ENCODE measurements around the gene IQCM. TPM values are rescaled to one million over a fixed set of nuclear protein-coding genes. Genes with fewer than 3 reads are reported as not detected.

Gene IQCM
- polyA plus RNA-seq, 3 donors from 2014 or later: not detected

DNA sequence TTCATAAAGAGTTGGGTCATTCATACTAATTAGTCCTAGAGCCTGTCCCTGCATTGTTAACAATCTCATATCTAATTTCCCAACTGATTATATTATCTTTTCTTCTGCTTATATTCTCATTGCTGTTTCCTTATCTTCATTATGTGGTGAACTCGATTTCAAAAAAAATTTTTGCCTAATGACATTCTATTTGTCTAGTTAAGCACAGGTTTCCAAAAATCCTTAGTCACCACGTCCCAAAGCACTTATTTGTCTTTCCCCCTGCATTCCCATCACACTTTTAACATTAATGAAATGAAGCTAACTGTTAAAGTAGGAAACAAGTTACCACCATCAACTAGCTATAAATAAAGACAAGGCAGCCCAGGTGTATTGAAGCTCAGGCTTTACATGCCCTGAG, 131.1 kb downstream of the IQCM start:
- Mint-ChIP-seq H3K36me3 (no peaks in the 10 kb centered on the region), H3K9me3 (peaks cover 0 to 20% (median 12%) of the 10 kb centered on the region in 6 donors), H3K4me3 (no peak overlapping the region), H3K4me1 (no peaks in the 10 kb centered on the region), H3K27ac (no peak overlapping the region), H3K27me3 (ENCODE audit: low read depth in 3 of 3) (no peaks in the 10 kb centered on the region)
- no peak for DNase-seq

DNA sequence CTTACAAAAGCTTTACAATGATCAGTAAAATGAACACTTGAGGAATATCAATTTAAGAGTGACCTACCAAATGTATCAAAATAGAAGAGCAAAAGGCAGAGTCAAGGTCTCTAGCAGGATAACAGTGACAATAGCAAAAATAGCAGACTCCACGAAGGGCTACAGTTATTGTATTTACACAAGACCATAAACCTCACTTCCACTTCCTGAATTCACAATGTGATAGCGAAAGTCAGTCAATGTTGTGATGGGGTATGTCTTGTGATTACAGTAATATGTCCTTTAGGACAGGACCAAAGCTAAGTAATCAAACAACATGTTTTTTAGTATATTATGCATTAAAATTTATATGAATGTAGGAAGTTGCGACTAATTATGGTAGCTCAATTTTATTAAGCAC, 139.6 kb downstream of the IQCM start:
- Mint-ChIP-seq H3K36me3 (no peaks in the 10 kb centered on the region), H3K4me3 (no peak overlapping the region), H3K27ac (no peak overlapping the region), H3K27me3 (ENCODE audit: low read depth in 3 of 3) (peaks cover 0 to 4% (median 0%) of the 10 kb centered on the region in 3 donors), H3K4me1 (no peaks in the 10 kb centered on the region), H3K9me3 (peaks cover 13 to 35% (median 26%) of the 10 kb centered on the region in 6 donors)
- DNase-seq: no peak

DNA sequence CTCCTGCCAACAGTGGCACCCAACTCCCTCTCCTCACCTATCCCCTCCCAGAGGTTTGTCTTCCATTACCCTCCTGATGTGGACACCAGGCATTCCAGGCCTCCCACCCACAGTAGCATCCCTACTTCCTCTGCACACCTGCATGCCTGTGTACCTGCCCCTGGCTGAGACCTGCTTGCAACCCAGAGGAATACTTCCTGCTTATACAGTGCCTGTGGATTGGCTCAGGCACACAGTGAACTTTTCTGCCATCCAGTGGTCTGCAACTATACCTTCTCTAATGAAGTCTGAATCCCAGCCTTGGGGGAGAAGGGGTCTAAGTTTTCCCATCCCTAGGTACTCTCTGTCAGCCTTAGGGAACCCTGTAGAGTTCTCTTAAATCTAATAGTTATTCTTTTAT, 169.9 kb downstream of the IQCM start:
- no peak overlapping the region for H3K4me3 Mint-ChIP-seq
- peaks cover 0 to 1% (median 0%) of the 10 kb centered on the region in 3 donors for H3K27me3 Mint-ChIP-seq (ENCODE audit: low read depth in 3 of 3)
- DNase-seq: no peak
- H3K9me3 Mint-ChIP-seq: peaks cover 1 to 34% (median 13%) of the 10 kb centered on the region in 6 donors
- H3K36me3 Mint-ChIP-seq: no peaks in the 10 kb centered on the region
- H3K27ac Mint-ChIP-seq: no peak overlapping the region
- no peaks in the 10 kb centered on the region for H3K4me1 Mint-ChIP-seq

DNA sequence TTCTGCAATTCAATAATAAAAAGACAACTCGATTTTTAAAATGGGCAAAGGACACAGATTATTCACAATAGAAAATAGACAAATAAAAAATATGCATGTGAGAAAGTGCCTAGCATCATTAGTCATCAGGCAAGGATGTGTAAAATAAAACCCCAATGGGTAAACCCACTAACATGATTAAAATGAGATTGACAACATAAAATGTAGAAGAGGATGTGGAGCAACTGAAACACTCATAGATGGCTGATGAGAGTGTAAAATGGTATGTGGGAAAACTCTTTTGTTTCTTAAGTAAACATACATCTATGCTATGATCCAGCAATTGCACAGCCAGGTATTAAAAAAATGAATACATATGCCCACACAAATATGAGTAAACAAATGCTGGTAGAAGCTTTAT, 177.6 kb downstream of the IQCM start:
- Mint-ChIP-seq H3K4me3 (no peak overlapping the region), H3K27me3 (ENCODE audit: low read depth in 3 of 3) (peaks cover 0 to 2% (median 0%) of the 10 kb centered on the region in 3 donors), H3K27ac (no peak overlapping the region), H3K4me1 (no peaks in the 10 kb centered on the region), H3K36me3 (no peaks in the 10 kb centered on the region), H3K9me3 (peaks cover 8 to 29% (median 14%) of the 10 kb centered on the region in 6 donors)
- DNase-seq: no peak

DNA sequence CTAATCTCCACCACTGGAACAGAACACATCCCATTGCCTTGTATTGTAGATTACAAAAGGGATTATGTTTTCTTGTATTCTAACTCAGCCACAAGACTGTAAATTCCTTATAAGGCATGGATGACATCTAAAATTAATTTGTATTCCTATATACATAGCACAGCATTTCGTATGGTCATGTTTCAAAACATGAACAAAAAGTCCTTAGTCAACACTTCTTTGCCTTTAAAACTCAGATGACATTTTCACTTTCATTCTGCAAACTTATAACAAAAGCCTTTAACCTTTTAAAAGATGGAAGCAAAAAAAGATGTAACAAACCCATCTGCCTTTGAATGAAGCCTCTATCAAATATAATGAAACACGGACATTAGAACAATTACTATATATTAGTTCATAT, 181.3 kb downstream of the IQCM start:
- no peak overlapping the region for H3K27ac Mint-ChIP-seq
- peaks cover 0 to 2% (median 0%) of the 10 kb centered on the region in 3 donors for H3K27me3 Mint-ChIP-seq (ENCODE audit: low read depth in 3 of 3)
- peaks cover 8 to 26% (median 13%) of the 10 kb centered on the region in 6 donors for H3K9me3 Mint-ChIP-seq
- H3K4me3 Mint-ChIP-seq: no peak overlapping the region
- H3K36me3 Mint-ChIP-seq: no peaks in the 10 kb centered on the region
- DNase-seq: no peak
- no peaks in the 10 kb centered on the region for H3K4me1 Mint-ChIP-seq

DNA sequence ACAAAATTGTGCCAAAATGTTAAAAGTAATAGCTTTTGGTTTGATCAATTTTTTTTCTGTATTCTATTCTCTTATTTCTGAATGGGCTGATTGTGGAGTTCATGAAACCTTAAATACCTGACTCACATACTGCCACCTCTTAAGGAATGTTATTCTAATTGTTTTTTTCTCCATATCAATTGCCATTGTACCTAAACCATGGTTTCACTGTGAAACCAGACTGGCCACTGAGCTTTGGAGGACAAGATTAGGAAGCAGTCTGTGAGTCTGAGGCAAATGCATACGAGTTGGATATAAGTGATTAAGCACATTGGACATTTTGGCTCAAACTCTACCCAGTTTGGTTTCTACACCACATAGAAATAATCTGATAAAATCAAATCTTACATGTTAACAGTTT, 184.0 kb downstream of the IQCM start:
- Mint-ChIP-seq H3K4me1 (no peaks in the 10 kb centered on the region), H3K4me3 (no peak overlapping the region)

DNA sequence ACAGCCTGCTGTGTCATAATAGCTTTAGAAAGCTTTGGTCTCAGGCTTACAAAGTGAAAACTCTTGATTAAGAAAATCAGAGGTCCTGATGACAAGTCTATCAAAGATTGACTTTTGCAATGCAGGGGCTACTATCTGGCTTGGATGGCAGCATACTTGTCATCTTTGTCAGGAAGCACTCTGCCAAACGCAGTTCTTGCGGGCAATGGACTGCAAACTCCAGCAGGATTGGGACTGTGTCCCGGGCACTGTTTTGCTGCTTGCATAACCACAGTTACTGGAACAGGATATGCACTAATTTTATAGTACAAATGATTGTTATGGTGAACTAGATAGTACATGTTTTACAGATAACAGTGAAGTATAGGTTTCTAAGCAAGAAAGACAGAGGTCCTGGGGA, 185.6 kb downstream of the IQCM start:
- no peak overlapping the region for H3K27ac Mint-ChIP-seq
- no peak for DNase-seq
- H3K36me3 Mint-ChIP-seq: no peaks in the 10 kb centered on the region
- no peak overlapping the region for H3K4me3 Mint-ChIP-seq
- H3K4me1 Mint-ChIP-seq: no peaks in the 10 kb centered on the region
- H3K9me3 Mint-ChIP-seq: peaks cover 3 to 27% (median 8%) of the 10 kb centered on the region in 6 donors
- H3K27me3 Mint-ChIP-seq (ENCODE audit: low read depth in 3 of 3): no peaks in the 10 kb centered on the region

More for the DNA sequence above, 184.0 kb downstream of the IQCM start:
- H3K27me3 Mint-ChIP-seq (ENCODE audit: low read depth in 3 of 3): peaks cover 0 to 2% (median 0%) of the 10 kb centered on the region in 3 donors
- H3K36me3 Mint-ChIP-seq: no peaks in the 10 kb centered on the region
- no peak for DNase-seq
- no peak overlapping the region for H3K27ac Mint-ChIP-seq
- H3K9me3 Mint-ChIP-seq: peaks cover 7 to 28% (median 10%) of the 10 kb centered on the region in 6 donors

DNA sequence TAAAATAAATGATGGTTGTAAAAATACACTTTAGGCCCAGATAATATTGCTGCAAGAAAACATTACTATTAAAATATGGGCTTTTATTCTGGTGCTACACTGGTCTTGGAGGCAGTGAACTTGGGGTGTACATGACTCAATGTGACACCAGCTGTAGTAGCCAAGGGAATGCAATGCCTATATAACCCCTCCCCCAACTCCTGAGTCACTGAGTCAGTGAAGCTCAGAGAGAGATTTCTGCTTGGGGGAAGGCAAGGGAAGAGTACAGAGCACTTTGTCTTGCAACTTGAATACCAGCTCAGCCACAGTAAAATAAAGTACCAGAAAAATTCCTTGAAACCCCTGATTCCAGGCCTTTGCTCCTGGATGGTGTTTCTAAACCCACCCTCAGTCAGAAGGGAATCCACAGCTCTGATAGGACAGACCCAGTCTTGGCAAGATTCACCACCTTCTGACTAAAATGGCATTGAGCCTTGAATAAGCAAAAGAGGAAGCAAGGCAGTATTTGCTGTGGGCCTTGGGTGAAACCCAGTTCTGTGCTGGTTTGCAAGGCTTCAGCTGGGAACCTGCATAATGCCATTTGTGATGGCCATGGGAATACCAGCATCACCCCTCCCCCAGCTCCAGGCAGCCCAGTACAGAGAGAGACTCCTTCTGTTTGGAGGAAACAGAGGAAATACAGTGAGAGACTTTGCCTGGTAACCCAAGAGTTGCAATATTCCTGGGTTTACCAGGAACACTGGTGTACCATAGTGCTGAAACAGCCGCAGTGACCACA, 209.9 kb downstream of the IQCM start:
- Mint-ChIP-seq H3K36me3 (no peaks in the 10 kb centered on the region), H3K9me3 (peaks cover 9 to 31% (median 22%) of the 10 kb centered on the region in 6 donors), H3K27ac (no peak overlapping the region), H3K4me1 (no peaks in the 10 kb centered on the region), H3K27me3 (ENCODE audit: low read depth in 3 of 3) (peaks cover 0 to 2% (median 0%) of the 10 kb centered on the region in 3 donors), H3K4me3 (no peak overlapping the region)
- no peak for DNase-seq

DNA sequence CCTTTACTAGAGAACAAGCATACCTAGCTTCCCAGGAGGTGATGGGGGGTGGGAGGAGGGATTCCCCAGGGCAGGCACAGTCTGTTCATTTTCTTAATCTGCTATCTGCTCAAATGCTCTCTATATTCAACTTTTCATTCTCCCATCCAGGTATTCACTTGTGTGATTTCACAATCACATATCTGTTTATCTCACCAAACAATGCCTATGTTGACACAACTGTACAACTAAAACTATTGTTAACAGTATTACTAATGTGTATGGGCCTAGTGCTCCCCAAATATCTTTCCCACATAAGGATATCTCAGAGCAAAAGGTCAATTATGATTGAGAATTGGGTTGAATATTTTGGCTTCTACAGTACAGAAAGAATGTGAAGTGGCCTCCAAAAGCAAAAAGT, 210.8 kb downstream of the IQCM start:
- no peaks in the 10 kb centered on the region for H3K4me1 Mint-ChIP-seq
- no peak for DNase-seq
- peaks cover 7 to 27% (median 20%) of the 10 kb centered on the region in 6 donors for H3K9me3 Mint-ChIP-seq
- no peak overlapping the region for H3K4me3 Mint-ChIP-seq
- no peaks in the 10 kb centered on the region for H3K36me3 Mint-ChIP-seq
- peaks cover 0 to 2% (median 0%) of the 10 kb centered on the region in 3 donors for H3K27me3 Mint-ChIP-seq (ENCODE audit: low read depth in 3 of 3)
- no peak overlapping the region for H3K27ac Mint-ChIP-seq

DNA sequence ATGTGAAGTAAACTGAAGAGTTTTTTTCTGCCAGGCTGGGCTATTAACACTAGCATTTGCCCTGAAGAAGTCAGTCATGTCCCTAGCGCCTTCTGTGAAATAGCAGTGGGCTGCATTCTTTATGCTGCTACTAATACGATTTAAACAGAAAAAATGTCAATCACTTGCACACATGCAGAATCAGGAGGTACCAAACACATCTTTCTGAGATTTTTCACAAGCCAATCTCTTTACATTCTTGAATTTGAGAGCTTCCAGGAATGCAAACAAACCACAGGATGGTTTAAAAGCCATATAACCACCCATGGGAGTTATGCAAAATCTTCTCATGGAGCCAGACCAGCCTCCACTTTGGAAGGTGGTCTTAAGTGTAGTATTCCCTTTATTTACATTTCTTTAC, 220.1 kb downstream of the IQCM start:
- Mint-ChIP-seq H3K27me3 (ENCODE audit: low read depth in 3 of 3) (peaks cover 0 to 2% (median 0%) of the 10 kb centered on the region in 3 donors), H3K36me3 (no peaks in the 10 kb centered on the region), H3K9me3 (peaks cover 4 to 31% (median 25%) of the 10 kb centered on the region in 6 donors), H3K4me3 (no peak overlapping the region), H3K4me1 (no peaks in the 10 kb centered on the region), H3K27ac (no peak overlapping the region)
- DNase-seq: no peak

DNA sequence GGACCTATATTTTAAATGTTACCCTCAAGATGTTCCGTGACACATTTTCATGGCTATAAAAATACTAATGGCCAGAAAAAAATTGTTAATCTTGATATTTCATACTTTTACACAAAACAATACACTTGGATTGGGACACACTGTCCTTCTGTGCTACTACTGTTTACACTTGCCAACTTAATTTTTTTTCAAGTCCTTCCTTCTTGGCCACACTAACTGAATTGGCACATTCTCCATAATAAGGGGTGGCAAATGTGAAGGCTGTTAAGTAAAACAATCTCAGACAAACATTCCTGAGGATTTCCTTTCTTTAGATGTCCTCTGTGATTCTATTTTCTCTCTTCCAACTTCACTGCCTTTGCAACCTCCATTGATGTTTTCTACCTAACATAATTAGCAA, 225.8 kb downstream of the IQCM start:
- H3K4me3 Mint-ChIP-seq: no peak overlapping the region
- H3K27me3 Mint-ChIP-seq (ENCODE audit: low read depth in 3 of 3): peaks cover 0 to 2% (median 0%) of the 10 kb centered on the region in 3 donors
- H3K27ac Mint-ChIP-seq: no peak overlapping the region
- H3K9me3 Mint-ChIP-seq: peaks cover 11 to 49% (median 18%) of the 10 kb centered on the region in 6 donors
- H3K4me1 Mint-ChIP-seq: no peaks in the 10 kb centered on the region
- DNase-seq: no peak
- no peaks in the 10 kb centered on the region for H3K36me3 Mint-ChIP-seq

DNA sequence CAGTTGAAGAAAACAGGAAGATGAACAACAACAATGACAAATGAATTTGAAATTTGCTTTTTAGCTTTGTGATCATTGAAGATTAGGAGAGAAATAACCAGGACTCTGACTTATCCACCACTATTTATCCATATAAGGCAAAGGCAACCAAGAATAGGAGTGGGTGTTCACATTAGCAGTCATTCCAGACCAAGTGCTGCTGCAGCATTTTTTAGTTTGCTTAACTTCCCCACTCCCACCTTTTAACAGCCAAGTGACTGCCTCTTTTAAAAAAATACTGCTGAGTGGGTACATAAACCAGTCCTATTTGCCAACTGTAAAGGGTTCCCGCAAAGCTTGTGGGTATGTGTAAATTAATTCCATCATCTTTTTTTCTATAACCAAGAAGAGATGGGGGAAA, 230.9 kb downstream of the IQCM start:
- no peaks in the 10 kb centered on the region for H3K36me3 Mint-ChIP-seq
- H3K27ac Mint-ChIP-seq: no peak overlapping the region
- H3K4me1 Mint-ChIP-seq: no peaks in the 10 kb centered on the region
- H3K4me3 Mint-ChIP-seq: no peak overlapping the region
- no peak for DNase-seq
- H3K9me3 Mint-ChIP-seq: peaks cover 5 to 26% (median 8%) of the 10 kb centered on the region in 6 donors
- H3K27me3 Mint-ChIP-seq (ENCODE audit: low read depth in 3 of 3): no peaks in the 10 kb centered on the region

DNA sequence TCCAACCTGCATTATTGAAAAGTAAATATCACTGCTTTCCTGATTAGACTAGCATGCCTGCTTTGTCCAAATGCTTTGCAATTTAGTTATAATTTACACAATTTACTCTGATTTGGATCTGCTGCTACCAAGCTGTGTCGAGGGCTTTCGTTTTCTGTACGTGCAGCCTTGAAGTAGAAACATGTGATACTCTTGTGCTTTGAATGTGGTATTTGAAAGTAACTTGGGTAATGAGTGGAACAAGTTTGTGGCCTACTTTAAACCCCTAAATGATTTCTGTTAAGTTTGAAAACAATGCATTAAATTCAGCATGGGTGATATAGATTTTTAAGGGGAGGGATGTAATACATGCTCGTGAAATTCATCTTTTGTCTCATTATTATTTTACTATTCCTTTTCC, 240.7 kb downstream of the IQCM start:
- Mint-ChIP-seq H3K27ac (no peak overlapping the region), H3K9me3 (peaks cover 3 to 21% (median 6%) of the 10 kb centered on the region in 6 donors), H3K4me3 (no peak overlapping the region), H3K36me3 (no peaks in the 10 kb centered on the region), H3K4me1 (no peaks in the 10 kb centered on the region), H3K27me3 (ENCODE audit: low read depth in 3 of 3) (no peaks in the 10 kb centered on the region)
- DNase-seq: no peak

DNA sequence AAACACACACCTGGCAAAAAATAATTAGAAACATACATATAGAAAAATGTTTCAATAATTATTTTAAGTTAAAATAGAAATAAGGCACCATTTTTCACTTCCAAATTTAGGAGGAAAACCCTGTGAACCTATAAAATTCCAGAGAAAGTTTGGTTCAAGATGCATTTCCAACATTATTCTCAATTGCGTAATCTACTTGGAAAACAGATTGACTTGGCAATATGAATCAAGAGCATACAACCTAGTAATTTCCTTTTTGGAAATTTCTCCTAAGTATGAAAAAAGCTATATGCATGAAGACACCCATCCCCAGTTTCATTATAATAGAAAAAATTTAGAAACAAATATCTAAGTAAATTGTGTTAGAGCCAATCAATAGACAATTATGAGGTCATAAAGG, 242.9 kb downstream of the IQCM start:
- DNase-seq: no peak
- H3K4me1 Mint-ChIP-seq: no peaks in the 10 kb centered on the region
- no peaks in the 10 kb centered on the region for H3K36me3 Mint-ChIP-seq
- H3K27ac Mint-ChIP-seq: no peak overlapping the region
- H3K4me3 Mint-ChIP-seq: no peak overlapping the region
- peaks cover 0 to 7% (median 1%) of the 10 kb centered on the region in 6 donors for H3K9me3 Mint-ChIP-seq
- peaks cover 0 to 2% (median 0%) of the 10 kb centered on the region in 3 donors for H3K27me3 Mint-ChIP-seq (ENCODE audit: low read depth in 3 of 3)

DNA sequence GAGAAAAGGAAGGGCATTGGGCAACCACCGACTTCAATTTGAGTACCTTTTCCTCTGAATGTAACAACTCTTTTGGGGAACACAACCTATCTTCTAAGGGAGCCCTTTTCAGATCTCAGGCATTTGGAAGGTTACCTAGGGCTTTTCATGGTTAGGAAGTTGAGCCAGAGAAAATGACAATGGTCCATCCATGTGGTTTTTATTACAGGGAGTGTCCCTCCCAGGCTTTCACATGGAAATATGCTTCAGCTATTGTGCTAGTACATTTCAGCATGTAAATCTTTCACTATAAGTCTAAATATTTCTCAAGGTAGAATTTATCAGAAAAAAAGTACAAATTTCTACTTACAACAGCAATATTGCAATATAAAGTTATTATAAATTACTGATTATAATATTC, 259.8 kb downstream of the IQCM start:
- DNase-seq: no peak
- H3K27me3 Mint-ChIP-seq (ENCODE audit: low read depth in 3 of 3): no peaks in the 10 kb centered on the region
- H3K4me1 Mint-ChIP-seq: no peaks in the 10 kb centered on the region
- H3K27ac Mint-ChIP-seq: no peak overlapping the region
- peaks cover 11 to 34% (median 21%) of the 10 kb centered on the region in 6 donors for H3K9me3 Mint-ChIP-seq
- H3K4me3 Mint-ChIP-seq: no peak overlapping the region
- peaks cover 0 to 5% (median 3%) of the 10 kb centered on the region in 3 donors for H3K36me3 Mint-ChIP-seq
